Glomerular endothelial cell (primary cell): Measurements from ENCODE around the gene CMSS1. TPM values are rescaled to one million over a fixed set of nuclear protein-coding genes. Genes with fewer than 3 reads are reported as not detected.

Source experiments
- DNase-seq: peaks from one replicate; pipeline ENCODE4 v3.0.0-alpha.2; 2011; ENCODE audit warnings: low read depth, low spot score; ENCODE audit errors: extremely low read depth
- total RNA-seq: library from RNA; depleted of rRNA; stranded (reverse); fragments of >200 nt; gene quantifications from 2 replicates; pipeline ENCODE4 v1.2.3, GENCODE V29; 2015

Gene CMSS1
- total RNA-seq, 1 donor from 2014 or later, result 12.4 TPM

DNA sequence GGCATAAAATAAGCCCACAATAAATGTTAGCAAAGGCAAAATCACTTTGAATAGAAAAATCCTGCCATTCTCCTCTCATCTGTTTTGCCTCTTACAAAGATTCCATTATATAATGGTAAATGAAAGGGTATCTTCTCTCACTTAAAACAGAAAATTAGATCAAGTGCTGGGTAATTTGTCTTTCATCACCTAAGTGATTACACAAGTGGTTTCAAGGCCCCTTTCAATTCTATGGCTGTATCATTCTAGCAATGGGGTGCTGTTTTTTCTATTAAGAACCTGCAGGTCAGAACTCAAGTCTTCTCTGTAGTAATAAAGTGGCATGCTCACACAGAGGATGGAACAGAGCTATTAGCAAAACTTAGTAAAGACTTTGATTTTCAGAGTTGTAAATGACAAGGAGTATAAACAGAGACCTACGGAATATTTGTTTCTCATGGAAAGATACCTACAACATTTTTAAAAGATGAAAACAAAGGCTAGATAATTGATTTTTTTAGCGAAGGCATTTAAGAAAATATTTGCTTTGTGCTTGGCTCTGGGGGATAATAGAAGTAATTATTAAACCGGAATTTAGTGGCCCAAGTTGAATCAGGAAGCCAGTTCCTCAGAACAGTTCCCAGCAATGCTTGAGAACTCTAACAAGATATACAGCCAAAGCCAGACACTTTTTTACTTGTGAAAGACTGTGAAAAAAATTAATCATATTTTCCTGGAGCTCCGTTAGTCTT lies 137.4 kb downstream of the CMSS1 start:
- no peak for DNase-seq

DNA sequence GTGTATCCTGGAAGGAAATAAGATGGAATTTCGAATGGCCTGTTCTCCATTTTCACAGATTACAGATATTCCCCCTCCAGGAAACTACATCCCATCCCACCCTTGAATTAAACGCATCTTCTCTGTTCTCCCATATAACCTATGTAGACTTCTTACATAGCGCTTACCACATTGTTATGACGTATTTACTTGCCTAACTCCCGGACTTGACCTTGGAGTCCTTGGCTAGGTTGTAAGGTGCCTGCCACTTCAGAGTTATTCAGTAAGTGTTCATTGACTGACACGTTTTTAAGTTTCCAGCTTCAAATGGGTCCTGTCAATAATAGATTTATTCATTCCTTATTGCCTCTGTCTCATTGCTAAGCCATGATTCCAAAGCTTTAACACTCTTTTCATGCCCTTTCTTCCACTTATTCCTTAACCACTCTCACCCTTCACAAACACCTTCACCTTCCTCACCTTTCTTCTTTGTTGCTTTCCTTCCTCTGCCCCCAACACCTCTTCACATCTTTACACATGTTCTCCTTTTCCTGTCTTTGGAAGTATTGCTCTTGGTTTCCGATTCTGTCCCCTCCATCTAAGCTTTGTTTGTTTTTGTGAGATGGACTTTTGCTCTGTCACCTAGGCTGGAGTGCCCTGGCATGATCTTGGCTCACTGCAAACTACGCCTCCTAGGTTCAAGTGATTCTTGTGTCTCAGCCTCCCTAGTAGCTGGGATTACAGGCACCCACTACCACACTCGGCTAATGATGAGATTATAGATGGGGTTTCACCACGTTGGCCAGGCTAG lies 138.3 kb downstream of the CMSS1 start:
- DNase-seq, result no peak

DNA sequence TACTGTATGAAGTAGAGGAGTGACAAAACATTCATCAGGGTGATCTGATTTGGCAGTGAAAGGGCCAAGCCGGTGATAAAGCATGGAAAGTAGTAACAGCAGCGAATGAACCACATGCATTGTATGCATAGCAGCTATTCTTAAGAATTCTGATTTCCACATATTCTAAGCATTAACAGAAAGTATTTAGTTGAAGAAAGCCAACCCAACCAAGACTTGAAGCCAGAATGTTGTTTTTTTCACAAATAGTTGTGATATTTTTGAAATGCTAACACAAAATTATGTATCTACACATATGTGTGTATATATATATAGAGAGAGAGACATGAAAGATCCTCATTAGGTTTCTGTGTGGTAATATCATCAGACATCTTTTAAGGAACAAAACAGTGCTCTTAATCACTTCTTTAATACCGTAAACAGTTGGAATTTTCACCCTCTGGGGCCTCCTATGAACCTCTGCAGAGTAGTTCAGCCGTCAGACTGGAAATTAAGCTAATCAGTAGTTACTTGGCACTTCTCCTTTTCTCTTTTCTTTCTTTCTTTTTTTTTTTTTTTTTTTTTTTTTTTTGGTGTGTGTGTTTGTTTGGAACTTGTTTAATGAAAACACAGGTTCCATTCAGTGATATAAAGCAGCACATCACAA lies 139.6 kb downstream of the CMSS1 start:
- no peak for DNase-seq

DNA sequence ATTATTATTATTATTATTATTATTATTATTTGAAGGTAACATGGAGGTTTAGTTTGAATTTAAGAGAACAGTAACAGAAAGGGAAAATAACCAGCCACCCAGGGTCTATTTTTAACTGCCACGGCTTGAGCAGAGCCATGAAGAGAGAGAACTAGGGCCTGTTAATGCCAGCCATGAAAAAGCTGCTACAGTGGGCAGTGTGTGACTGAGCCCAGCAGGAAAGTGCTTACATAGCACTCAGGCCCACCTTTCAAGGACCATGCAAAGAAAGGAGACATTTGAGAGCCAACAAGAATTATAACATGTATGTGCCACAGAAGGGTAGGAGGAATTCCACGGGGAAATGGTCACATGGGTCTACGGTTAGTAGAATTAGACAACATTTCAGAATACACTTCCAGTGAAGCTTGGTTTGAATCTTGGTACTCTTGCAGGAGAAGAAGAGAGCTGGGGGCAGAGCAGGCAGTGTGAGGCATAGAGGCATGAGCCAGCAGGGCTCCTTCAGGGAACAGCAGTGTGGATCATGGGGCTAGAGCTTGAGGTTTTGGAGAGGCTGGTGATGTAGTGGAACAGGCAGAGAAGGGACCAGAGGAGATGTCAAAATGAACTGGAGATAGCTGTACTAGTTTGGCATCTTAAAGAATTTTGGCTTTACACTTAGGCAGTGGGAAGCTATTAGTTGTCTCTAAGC lies 140.7 kb downstream of the CMSS1 start:
- no peak for DNase-seq

DNA sequence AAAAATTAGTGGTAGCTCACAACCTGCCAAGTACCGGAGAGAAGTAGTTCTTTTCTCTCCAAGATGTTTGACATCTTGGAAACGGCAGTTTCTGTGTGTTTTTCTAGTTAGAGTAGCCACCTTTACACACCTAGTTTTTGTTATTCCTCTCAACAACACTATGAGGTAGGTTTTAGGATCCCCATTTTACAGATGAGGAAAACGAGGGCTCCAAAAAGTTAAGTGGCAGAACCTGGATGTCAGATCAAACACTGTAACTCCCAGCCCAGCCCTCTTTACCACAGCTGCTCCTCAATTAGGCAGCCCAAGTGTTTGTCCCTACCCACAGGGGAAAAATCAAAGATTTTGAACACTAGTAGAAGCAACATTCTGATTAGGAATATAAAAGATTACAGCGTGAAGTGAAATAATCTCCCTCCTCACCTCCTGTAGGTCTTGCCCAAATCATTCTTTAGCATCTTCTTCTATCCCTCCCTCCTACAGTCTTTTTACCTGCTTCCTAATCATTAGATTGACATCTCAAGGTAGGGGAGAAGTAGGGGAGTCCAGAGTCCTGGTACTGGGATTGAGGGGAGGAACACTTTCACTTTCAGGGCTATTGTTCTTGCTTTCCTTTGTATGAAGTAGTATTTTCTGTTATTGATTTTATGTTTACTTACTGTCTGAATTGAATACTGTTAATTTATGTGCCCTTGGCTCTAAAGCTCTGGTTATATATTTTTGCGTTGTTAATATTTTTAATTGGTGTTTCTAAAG lies 142.6 kb downstream of the CMSS1 start:
- no peak for DNase-seq

DNA sequence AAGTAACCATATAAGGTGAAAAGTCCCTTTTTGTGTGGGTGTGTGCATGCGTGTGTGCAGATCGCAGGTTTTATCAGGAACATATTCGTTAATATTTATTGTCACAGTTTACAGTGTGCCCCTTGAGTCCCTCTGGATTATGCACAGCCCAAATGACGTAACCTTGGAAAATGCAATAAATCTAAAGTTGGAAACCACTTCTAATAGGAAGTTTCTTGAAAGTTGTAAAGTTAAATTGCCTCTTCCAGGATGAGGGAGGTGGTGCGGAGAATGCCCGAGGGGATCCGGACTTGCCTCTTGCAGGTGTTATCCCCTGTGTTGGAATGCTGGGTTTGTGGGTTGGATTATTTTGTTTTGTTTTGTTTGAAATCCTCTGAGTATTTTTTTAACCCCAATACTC lies 143.3 kb downstream of the CMSS1 start:
- DNase-seq, result no peak

DNA sequence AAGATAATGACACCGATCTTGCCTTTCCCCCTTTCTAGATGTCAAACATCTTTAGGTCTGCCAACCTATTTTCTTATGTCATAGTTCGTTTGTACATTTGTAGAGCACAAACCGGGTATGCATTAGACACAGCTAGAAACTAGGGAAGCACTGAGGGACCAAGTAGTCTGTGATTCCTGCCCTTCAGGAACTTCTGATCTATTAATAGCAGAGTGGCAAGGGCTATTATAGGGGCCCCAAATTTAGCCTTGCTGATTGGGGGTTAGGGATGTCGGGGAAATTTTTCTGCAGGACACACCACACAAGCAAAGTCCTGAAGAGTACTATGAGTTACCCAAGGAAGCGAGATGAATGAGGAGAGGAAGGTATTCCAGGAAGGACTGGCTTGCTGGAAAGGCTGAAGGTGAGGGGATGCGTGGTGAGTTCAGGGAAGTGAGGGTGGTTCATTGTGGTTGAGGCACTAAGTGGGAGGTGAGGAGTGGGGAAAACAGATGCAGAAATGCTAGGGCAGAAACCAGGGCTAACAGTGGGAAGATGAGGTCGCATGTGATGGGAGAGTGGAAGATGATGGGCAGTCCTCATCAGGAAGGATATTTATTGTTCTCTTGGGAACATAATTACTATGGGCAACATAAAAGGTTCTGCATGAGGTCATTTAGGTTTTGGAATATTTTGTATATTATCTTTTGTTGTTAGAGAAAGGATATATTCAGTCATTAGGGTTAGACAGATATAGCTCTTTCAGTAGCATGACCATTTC lies 144.3 kb downstream of the CMSS1 start:
- no peak for DNase-seq

DNA sequence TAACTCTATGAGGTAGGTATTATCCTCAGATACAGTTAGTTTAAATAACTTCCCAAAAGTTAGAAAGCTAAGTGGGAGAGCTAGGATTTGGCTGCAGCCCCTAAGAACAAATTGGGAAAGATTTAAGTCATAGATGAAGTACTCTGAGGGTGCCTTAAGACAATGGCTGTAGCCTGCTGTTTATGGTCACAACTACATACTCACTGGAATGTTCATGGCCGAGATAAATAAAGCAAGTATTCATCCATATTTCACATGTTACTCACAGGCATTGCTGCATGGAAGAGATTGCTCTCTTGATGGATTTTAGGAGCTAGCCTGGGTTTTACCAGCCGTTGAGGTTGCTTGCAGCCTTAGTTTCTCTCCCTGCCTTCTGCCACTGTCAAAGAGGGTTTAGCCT lies 145.0 kb downstream of the CMSS1 start:
- no peak for DNase-seq

DNA sequence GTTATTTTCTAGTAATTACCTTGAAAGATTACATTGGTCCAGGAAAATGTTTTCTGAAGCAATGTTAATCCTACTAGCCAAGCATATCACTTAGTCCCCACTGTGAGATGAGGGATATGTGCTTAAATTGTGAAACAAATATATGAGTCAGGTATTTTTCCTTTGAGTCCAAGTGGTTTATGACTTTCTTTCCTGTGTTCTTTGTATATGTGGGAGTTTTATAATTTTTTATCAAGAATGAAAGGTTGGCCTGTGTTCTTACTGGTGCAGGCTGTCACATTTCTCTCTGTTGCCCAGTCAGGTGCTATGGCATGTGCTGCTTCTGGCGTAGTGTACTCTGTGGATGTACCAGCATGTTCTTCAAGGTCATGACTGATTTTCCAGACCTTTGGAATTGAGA lies 147.4 kb downstream of the CMSS1 start:
- peak; percentile 7 for DNase-seq

DNA sequence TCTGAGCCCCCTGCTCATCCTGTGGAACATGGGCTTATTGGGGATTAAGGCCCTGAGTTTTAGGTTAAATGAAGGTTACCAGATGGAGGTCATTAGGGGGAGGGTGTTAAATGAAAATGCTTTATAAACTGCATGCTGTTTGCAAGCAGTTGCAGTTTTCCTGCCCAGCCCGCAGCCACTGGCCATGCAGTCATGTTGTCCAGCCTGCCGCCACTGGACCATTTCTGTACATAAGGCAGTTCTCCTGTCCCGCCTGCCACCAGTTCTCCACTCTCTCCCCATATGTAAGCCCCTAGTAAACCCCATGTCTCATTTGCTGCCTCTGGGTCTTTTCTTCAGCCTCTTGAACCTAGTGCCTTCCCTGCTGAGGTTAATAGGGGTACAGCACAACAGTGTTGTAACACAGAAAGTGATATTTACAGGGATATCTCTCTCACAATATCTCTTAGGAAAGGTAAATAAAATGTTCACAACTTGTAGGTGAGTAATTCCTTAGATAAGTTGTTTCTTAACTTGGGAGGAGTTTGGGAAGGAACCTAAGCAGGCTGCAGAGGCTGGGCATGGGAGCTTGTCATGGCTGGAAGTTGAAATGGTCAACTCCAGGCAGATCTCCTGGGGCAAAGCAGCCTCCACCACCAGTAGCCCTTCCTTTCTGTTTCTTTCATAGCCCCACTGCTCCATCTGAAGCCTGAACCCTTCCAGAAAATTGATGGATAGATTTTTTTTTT lies 148.2 kb downstream of the CMSS1 start:
- DNase-seq, result no peak

DNA sequence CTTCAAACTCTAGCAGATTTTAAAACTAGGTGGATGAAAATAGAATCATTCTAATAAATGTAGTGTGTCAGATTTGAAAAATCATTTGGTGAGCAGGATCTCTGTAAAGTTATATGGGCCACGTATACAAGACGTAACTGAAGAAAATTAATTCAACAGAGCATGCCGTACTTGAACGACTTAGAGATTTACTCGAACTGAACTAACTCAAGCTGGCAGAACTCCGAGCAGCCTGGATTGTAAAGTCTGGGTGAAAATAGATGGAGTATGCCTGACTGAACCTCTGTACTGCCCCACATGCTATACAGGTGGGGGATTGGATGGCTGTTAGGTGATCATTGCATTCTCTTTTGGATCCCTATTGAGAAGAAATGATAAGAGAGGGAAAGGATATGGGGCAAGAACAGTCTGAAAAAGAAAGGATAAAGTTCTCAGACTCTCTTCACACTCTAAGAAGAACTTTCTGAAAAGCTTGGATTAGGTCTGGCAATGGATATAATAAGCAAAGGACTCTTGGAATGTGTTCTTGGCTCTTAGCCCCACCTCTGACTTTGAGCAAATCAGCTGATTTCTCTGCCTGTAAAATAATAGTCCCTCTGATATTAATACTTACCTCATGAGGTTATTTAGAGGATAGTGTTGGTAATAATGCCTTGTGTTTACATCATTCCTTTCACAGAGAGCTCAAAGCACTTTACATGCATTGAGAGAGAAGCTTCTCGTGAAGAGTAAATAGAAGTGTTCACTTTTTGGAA lies 149.2 kb downstream of the CMSS1 start:
- no peak for DNase-seq

DNA sequence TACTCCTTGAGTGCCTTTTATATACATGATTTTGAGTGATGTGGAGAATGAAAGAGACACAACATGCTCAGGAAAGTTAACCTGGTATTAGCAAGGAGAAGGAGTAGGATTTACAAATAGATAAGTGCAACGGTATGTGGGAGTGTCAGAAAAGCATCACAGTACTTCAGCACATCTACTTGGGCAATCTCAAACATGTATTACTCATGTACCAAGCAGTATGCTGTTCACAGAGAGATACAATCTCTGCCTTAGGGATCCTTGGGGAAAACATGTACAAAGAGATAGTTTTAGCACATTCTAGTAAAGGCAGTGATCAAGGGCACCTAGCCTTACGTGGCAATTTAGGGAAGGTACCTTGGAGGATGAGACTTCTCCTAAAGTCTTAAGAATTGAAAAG lies 150.1 kb downstream of the CMSS1 start:
- no peak for DNase-seq

DNA sequence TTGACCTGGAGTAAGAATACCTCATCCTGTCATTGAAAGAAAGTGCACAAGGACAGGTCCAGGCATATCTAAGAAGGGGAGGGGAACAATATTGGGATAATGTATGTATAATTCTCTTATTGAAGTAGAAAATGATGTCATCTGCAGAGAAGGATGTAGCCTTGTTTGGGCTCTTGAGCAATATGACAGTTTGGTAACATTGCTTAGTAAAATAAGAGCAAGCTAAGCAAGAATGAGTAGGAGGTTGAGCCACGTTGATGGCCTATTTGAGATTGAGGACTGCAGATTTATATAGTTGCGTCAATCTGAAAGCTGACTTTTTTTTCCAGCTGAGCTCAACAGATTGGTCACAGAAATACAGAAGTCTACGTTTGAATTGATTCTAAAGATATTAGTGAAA lies 151.5 kb downstream of the CMSS1 start:
- no peak for DNase-seq

DNA sequence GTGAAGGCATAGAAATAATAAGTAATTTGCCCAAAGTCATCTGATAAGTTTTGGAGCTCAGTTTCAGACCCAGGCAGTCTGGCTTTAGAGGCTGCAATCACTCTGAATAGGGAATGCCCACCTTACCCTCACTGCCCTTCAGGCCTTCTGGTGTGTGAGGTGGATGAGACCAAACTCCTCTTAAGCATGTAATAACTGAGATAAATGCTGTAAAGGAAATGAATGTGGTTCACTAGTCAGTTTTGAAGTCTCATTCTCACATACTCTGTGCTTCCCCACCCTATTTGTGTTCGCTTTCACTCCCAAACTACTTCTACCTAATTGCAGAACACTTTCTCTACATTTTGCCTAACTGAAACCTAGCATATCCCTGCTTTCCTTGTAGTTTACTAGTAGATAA lies 152.5 kb downstream of the CMSS1 start:
- no peak for DNase-seq

DNA sequence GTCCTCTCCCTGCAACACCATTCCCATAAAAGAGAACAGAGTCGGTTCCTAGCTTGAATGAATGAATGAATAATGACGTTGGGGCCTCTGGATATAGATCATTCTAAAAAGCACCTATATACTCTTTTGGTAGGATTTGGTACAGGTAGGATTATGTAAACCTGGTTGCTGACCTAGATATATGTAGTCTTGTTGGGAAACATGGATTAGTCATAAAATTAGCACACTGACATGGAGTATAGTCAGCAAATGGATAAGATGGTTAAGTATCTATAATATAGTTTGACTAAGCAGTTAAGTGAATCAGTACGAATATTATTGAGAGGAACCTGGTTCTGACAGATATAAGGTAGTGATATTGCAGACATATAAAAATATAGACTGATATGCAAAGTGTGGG lies 154.1 kb downstream of the CMSS1 start:
- no peak for DNase-seq

DNA sequence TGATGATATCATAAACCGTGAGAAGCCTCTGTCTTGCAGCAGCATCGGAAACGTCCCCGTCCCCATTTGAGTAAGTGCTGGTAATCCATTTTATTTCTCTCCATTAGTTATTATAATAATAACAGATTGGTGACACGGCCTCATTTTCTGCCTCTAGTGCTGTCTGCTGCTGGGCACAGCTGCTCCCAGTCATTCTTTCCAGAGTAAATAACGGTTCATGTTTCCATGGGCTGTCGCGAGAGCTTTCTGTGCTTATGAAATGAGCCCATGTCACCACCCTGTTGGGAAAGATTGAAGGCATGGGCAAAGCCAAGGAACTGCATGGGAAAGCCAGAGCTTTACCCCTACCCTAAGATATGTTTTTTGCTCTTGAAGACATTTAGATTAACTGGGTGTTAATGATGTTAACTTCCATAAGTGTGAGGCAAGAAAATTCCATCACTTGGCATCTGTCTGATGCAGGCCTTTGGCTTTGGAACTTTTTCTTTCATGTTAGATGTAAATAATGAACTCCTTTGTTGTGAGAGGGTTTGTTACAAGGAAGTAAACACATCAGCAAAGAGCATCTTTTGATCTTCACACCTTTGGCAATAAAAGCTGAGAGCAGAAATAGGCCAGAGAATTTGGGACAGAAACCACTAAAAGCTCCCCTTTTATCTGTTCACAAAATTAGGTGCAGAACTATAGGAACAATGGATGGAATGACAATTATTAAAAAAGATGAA lies 154.9 kb downstream of the CMSS1 start:
- DNase-seq, result no peak

DNA sequence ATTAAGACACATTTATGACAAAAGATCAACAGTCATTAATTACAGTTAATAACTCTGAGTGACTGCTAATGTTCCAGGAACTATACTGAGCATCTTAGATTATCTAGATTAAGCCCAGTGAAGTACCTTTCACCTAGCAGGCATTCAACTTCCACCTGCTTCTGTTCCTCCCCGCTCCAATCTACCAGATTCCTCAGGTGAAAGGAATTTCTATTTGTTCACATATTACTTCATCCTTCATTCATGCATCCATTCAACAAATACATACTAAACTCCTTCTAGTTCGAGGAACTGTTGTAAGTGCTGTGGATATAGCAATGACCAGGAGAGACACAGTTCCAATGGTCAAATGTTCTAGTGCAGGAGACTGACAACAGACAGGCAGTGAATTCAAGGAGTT lies 157.3 kb downstream of the CMSS1 start:
- no peak for DNase-seq

DNA sequence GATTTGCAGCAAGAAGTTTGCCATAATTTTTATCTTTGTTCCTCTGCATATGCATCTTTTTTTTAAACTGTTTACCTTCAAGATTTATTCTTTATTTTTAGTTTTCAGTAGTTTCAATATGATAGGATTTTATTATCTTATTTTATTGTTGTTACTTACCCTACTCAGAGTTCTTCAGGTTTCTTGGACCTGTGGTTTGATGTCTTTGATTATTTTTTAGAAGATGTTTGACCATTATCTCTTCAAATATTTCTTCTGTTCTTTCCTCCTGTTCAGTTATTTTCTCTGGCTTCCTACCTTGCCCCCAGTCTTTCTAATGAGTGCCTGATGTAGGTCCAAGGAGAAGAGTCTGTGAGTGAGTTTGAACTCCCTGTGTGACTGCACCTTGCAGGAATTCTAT lies 158.9 kb downstream of the CMSS1 start:
- no peak for DNase-seq
